ENCODE data around the gene TMEM184B. TPM values are rescaled to one million over a fixed set of nuclear protein-coding genes. Genes with fewer than 3 reads are reported as not detected.

Gene TMEM184B
- total RNA-seq, 1 donor from 2014 or later: 26.5 TPM

DNA sequence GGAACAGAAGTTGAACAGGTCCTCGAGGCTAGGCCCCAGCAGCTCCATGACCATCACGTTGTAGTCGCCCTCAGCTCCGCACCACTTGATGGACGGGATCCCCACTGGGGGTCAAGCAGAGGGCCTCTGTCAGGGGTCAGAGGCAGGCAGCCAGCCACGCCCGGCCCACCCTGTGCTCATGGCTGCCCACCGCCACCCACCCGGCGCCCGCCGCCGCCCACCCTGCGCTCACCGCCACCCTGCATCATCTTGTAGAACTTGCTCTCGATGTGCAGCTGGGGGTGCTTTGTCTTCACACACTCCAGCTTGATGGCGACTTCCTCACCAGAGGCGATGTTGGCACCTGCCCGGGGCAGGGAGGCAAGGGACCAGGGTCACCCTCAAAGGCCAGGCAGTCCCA lies 30.1 kb upstream of the TMEM184B start:
- peaks cover 4% of the 10 kb centered on the region for H3F3A ChIP-seq (ENCODE audit: low read depth)
- peaks cover under 1% of the 10 kb centered on the region for H3K36me3 ChIP-seq
- no peaks in the 10 kb centered on the region for H3K27me3 ChIP-seq
- peaks cover 4% of the 10 kb centered on the region for H3K27me3 Mint-ChIP-seq (ENCODE audit: insufficient read depth, low read depth)
- peaks cover 65% of the 10 kb centered on the region for H3K79me2 ChIP-seq (ENCODE audit: low read depth)
- no peaks in the 10 kb centered on the region for H3K9me3 Mint-ChIP-seq
- no peak overlapping the region for H3K9ac ChIP-seq
- no peak overlapping the region for H2AFZ ChIP-seq (replicated peaks)
- H3K27ac Mint-ChIP-seq: no peak overlapping the region
- TF ChIP-seq EZH2phosphoT487 (IDR thresholded peaks at IDR 0.05) (no peak), EZH2 (IDR thresholded peaks at IDR 0.05) (no peak)
- TF ChIP-seq, protein P1, sequence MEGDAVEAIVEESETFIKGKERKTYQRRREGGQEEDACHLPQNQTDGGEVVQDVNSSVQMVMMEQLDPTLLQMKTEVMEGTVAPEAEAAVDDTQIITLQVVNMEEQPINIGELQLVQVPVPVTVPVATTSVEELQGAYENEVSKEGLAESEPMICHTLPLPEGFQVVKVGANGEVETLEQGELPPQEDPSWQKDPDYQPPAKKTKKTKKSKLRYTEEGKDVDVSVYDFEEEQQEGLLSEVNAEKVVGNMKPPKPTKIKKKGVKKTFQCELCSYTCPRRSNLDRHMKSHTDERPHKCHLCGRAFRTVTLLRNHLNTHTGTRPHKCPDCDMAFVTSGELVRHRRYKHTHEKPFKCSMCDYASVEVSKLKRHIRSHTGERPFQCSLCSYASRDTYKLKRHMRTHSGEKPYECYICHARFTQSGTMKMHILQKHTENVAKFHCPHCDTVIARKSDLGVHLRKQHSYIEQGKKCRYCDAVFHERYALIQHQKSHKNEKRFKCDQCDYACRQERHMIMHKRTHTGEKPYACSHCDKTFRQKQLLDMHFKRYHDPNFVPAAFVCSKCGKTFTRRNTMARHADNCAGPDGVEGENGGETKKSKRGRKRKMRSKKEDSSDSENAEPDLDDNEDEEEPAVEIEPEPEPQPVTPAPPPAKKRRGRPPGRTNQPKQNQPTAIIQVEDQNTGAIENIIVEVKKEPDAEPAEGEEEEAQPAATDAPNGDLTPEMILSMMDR (IDR thresholded peaks at IDR 0.05): no peak
- no peak overlapping the region for H3K27ac ChIP-seq
- no peaks in the 10 kb centered on the region for H3K9me3 ChIP-seq (ENCODE audit: low read depth)
- peaks cover 100% of the 10 kb centered on the region for H4K20me1 ChIP-seq (ENCODE audit: low read depth)
- no peak for DNase-seq (ENCODE audit: low spot score)
- peaks cover 14% of the 10 kb centered on the region for H3K4me1 Mint-ChIP-seq
- H3K4me3 ChIP-seq: no peak overlapping the region
- H3K36me3 Mint-ChIP-seq: peaks cover 38% of the 10 kb centered on the region
- H3K4me1 ChIP-seq: peaks cover 10% of the 10 kb centered on the region
- H3K4me3 Mint-ChIP-seq: no peak overlapping the region
- H3K4me2 ChIP-seq: no peak overlapping the region

DNA sequence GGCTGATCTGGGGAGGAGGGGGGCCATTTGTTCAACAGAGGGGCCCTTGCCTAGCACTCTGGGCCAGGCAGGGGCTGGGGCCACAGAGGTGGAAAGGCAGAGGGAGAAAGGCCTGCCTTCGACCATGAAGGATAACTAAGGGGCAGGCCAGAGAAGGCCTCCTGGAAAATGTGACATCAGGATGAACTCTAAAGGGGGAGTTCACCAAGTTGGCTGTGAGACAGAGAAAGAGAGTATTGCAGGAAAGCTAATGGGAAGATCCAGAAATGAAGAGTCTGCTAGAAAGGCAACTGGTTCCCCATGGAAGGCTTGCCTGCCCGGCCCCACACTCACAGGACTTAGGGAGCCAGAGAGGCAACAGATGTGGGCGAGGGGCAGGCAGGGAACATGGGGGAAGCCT lies 28.1 kb upstream of the TMEM184B start:
- Histone ChIP-seq H3K4me2 (no peak overlapping the region), H3K36me3 (no peaks in the 10 kb centered on the region), H3K27ac (no peak overlapping the region), H3K27me3 (no peaks in the 10 kb centered on the region), H3K9ac (no peak overlapping the region), H3F3A (ENCODE audit: low read depth) (peaks cover 4% of the 10 kb centered on the region), H3K4me1 (peaks cover 7% of the 10 kb centered on the region), H3K9me3 (ENCODE audit: low read depth) (no peaks in the 10 kb centered on the region), H3K4me3 (no peak overlapping the region), H3K79me2 (ENCODE audit: low read depth) (peaks cover 45% of the 10 kb centered on the region), H4K20me1 (ENCODE audit: low read depth) (peaks cover 98% of the 10 kb centered on the region), H2AFZ (replicated peaks) (no peak overlapping the region)
- peaks cover 2% of the 10 kb centered on the region for H3K27me3 Mint-ChIP-seq (ENCODE audit: insufficient read depth, low read depth)
- H3K27ac Mint-ChIP-seq: no peak overlapping the region
- H3K36me3 Mint-ChIP-seq: peaks cover 41% of the 10 kb centered on the region
- TF ChIP-seq EZH2phosphoT487 (IDR thresholded peaks at IDR 0.05) (no peak), EZH2 (IDR thresholded peaks at IDR 0.05) (no peak)
- TF ChIP-seq, protein P1 (IDR thresholded peaks at IDR 0.05): no peak
- DNase-seq (ENCODE audit: low spot score): no peak
- no peak overlapping the region for H3K4me3 Mint-ChIP-seq
- H3K9me3 Mint-ChIP-seq: no peaks in the 10 kb centered on the region
- peaks cover 12% of the 10 kb centered on the region for H3K4me1 Mint-ChIP-seq

DNA sequence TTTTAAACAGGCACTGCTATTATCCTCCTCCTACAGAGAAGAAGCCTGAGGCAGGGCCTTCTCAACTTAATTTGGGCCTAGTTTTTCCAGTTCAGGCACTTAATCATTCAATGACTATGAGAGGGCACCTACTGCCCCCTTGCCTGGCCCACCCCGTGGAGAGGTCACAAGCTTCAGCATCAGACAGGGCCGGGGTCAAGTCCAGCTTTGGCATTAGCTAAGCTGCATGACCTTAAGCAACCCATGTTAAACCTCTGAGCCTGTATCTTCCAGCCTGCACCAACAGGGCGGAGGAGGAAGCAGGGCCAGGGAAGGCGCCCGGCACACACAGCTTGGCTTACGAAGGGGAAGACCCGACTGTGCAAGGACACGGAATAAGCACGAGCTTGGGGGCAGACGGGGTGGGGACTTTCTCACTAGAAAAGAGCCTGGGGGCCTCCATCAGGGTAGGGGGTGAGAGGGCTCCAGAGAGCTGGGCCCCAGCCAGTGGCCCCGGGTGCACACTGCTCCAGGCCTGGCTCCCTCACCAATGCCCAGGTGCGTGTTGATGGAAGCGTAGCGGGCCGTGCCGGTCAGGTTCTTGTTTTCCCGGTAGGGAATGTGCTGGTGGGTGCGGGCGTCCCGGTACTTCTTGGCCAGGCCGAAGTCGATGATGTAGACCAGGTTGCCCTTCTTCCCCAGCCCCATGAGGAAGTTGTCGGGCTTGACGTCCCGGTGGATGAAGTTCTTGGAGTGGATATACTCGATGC lies 27.6 kb upstream of the TMEM184B start:
- Histone ChIP-seq H3F3A (ENCODE audit: low read depth) (peaks cover under 1% of the 10 kb centered on the region), H2AFZ (replicated peaks) (no peak overlapping the region), H3K4me2 (no peak overlapping the region), H3K27ac (no peak overlapping the region), H4K20me1 (ENCODE audit: low read depth) (peaks cover 98% of the 10 kb centered on the region), H3K4me1 (peaks cover 1% of the 10 kb centered on the region), H3K79me2 (ENCODE audit: low read depth) (peaks cover 40% of the 10 kb centered on the region), H3K9ac (no peak overlapping the region), H3K36me3 (no peaks in the 10 kb centered on the region), H3K27me3 (no peaks in the 10 kb centered on the region), H3K4me3 (no peak overlapping the region), H3K9me3 (ENCODE audit: low read depth) (no peaks in the 10 kb centered on the region)
- no peaks in the 10 kb centered on the region for H3K9me3 Mint-ChIP-seq
- peaks cover 2% of the 10 kb centered on the region for H3K27me3 Mint-ChIP-seq (ENCODE audit: insufficient read depth, low read depth)
- H3K4me1 Mint-ChIP-seq: peaks cover 8% of the 10 kb centered on the region
- H3K4me3 Mint-ChIP-seq: no peak overlapping the region
- TF ChIP-seq, protein P1 (IDR thresholded peaks at IDR 0.05): no peak
- TF ChIP-seq EZH2phosphoT487 (IDR thresholded peaks at IDR 0.05): no peak
- no peak for TF ChIP-seq EZH2 (IDR thresholded peaks at IDR 0.05)
- H3K36me3 Mint-ChIP-seq: peaks cover 40% of the 10 kb centered on the region
- DNase-seq (ENCODE audit: low spot score): no peak
- H3K27ac Mint-ChIP-seq: peak overlapping the region; percentile 66
